GM12801 (cell line): ENCODE measurements around the gene ADO.

Experiments
- TF ChIP-seq, protein P1 (sequence below): IDR thresholded peaks from one replicate; pipeline ENCODE4 v1.5.1; 2011; ENCODE audit warnings: control low read depth; ENCODE audit not compliant: insufficient read length; ENCODE audit errors: extremely low read depth

The ADO gene

GRCh38 chr10:62847433-62847832, 42.9 kb downstream of the ADO start:
- TF ChIP-seq, protein P1, sequence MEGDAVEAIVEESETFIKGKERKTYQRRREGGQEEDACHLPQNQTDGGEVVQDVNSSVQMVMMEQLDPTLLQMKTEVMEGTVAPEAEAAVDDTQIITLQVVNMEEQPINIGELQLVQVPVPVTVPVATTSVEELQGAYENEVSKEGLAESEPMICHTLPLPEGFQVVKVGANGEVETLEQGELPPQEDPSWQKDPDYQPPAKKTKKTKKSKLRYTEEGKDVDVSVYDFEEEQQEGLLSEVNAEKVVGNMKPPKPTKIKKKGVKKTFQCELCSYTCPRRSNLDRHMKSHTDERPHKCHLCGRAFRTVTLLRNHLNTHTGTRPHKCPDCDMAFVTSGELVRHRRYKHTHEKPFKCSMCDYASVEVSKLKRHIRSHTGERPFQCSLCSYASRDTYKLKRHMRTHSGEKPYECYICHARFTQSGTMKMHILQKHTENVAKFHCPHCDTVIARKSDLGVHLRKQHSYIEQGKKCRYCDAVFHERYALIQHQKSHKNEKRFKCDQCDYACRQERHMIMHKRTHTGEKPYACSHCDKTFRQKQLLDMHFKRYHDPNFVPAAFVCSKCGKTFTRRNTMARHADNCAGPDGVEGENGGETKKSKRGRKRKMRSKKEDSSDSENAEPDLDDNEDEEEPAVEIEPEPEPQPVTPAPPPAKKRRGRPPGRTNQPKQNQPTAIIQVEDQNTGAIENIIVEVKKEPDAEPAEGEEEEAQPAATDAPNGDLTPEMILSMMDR = no peak

- TF ChIP-seq, protein P1 = no peak
These were observed 46.1 kb downstream of the ADO start for GRCh38 chr10:62850646-62851045.

DNA sequence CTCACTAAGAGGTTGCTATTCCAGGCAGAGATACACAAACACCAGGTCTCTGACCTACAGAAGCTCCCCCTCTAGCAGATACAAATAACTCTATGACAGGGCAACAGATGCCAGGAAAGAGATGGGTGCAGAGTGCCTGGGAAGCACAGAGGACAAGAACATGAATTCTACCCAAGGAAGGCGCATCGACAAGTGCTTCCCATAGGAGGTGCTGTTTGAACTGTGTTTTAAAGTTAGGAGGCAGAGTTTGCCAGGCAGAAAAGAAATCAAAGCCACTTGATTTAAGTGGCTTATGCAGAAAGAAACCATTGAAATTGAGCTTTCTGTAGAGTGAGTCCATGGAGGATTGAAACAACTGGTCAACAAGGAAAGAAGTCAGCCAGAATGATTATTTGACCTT, 46.9 kb downstream of the ADO start:
- TF ChIP-seq, protein P1 = no peak

GRCh38 chr10:62852961-62853702, 48.6 kb downstream of the ADO start:
- TF ChIP-seq, protein P1 = no peak

DNA sequence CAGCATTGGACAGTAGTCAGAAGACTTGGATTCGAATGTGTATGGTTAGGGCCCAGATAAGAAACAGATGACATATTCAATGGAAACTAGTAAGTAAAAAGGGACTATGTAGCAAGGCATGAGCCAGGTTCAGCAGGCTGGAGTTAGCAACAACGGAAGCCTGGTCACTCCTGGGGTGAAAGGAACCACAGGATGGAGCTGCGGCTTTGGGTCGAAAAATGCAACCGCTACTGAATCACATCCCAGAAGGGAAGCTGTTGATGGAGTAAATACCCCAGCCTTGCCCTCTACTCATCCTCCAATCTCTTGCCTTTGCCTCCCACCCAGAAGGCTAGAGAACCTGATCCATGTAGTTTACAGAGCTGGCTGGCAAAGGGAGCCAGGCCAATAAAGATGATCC, 49.2 kb downstream of the ADO start:
- TF ChIP-seq, protein P1 = no peak

- TF ChIP-seq, protein P1 = no peak
These were observed 51.5 kb downstream of the ADO start for GRCh38 chr10:62856021-62856420.
